ENCODE measurements around the gene NPNT.
"Not testable (repeated sequence)": the region's sequence is repeated elsewhere in the genome, so short reads cannot be mapped to it uniquely, and the experiment has no call there.

NPNT gene, protein sequence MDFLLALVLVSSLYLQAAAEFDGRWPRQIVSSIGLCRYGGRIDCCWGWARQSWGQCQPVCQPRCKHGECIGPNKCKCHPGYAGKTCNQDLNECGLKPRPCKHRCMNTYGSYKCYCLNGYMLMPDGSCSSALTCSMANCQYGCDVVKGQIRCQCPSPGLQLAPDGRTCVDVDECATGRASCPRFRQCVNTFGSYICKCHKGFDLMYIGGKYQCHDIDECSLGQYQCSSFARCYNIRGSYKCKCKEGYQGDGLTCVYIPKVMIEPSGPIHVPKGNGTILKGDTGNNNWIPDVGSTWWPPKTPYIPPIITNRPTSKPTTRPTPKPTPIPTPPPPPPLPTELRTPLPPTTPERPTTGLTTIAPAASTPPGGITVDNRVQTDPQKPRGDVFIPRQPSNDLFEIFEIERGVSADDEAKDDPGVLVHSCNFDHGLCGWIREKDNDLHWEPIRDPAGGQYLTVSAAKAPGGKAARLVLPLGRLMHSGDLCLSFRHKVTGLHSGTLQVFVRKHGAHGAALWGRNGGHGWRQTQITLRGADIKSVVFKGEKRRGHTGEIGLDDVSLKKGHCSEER

DNA sequence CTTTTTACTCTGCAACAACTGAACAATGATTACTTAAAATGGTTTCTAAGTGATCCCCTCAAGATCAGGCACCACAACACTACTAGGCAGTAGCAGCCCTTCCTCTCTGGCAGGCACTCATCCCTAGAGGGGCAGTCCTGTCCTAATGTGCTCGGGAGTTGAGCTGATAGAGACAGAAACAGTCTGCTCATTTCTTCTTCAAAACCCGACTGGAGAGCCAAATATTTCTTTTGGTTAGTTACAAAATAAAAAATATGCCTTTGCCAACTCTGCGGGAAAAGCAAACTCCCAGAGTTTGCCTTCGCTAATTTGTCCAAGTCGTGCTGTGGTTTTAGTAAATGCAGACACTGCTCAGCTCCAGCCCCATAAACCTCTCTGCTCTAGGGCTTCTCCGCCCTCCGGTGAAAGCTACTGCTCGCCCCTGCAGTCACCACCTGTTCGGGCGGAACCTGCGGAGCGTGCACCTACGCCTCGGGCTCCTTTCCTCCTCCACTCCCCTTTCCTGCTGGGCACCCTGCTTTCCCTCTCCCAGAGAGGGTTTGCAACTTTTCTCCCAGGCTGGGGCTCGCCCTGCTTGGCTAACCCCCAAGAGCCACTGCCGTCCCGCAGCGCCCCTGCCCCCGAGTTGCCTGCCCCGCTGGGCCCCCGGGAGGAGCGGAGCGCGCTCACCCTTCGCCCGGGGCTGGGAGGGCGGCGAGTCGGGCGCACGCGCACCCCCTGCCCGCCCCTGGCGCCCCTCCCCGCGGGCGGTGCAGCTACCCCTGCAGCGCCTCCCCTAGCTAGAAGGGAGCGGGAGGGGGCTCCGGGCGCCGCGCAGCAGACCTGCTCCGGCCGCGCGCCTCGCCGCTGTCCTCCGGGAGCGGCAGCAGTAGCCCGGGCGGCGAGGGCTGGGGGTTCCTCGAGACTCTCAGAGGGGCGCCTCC, at the start of gene NPNT:
Gene NPNT (plus strand): TSS at position 812 of the 923 bp plus-strand sequence. CDS start 182 bp downstream, outside the sequence.
- DNase-seq, result no peak

DNA sequence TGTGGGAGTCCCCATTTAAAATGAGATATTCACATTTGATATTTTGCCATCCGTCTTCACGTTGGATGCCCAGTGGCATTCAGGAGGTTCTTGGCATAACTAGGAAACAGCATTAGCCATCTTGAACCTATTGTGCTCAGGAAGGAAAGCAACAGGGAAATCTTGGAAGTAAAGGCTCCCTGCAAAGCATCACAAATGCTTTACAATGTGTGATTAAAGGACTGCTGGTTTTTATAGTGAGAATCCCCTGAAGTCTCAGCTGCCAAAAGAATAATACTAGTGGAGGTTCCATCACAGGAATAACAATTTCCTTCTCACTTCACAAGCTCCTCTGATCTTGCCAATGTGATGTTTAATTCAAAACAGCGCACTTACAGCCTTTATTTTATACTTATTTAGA, 49.7 kb upstream of the NPNT start:
- no peak for DNase-seq

DNA sequence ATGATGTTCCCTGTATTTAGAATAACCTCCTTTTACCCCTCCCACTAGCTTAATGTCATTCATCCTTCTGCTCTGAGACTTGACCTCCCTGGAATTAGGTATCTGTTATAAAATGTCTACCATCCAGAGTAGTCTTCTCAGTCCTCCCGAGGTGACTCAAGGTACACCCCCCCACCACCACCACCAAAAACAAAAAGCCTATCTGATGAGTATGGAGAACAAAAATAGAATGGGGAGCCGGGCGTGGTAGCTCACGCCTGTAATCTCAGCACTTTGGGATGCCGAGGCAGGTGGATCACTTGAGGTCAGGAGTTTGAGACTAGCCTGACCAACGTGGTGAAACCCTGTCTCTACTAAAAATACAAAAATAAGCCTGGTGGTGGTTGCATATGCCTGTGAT, 46.9 kb upstream of the NPNT start:
- not testable (repeated sequence) for DNase-seq

DNA sequence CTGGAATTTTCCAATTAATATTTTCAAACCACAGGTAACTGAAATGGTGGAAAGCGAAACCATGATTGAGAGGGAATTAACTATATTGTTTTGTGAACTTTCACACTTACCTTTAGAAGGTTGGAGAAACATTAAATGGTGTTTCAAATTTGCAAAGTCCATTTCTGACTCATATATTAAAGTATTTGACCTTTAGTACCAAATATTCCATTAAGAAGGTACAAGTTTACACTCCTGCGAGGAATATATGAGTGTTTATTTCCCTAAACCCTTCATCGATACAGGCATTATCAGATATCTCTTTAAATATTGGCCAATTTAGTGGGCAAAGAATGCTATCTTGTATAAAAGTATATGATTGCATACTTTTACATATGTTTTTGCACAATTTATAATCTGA, 44.1 kb upstream of the NPNT start:
- no peak for DNase-seq

DNA sequence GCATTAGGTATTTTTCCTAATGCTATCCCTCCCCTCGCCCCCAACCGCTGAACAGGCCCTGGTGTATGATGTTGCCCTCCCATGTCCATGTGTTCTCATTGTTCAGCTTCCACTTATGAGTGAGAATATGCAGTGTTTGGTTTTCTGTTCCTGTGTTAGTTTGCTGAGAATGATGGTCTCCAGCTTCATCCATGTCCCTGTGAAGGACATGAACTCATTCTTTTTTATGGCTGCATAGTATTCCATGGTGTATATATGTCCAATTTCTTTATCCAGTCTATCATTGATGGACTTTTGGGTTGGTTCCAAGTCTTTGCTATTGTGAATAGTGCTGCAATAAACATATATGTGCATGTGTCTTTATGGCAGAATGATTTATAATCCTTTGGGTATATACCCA, 43.0 kb upstream of the NPNT start:
- DNase-seq, result not testable (repeated sequence)

DNA sequence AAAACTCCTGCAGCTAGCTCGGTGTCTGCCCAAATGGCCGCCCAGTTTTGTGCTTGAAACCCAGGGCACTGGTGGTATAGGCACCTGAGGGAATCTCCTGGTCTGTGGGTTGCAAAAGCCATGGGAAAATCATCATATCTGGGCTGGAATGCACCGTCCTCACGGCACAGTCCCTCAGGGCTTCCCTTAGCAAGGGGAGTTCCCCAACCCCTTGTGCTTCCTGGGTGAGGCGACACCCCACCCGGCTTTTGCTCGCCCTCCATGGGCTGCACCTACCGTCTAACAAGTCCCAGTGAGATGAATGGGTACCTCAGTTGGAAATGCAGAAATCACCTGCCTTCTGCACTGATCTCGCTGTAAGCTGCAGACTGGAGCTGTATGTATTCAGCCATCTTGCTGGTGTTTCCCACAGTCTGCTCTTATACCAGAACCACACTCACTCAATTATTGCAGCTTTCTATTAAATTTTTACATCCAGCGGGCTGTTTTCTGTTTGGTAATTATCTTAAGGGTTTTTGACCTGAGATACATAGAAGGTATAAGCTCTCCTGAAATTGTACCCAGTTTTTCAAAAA, 36.7 kb upstream of the NPNT start:
- DNase-seq, result no peak

DNA sequence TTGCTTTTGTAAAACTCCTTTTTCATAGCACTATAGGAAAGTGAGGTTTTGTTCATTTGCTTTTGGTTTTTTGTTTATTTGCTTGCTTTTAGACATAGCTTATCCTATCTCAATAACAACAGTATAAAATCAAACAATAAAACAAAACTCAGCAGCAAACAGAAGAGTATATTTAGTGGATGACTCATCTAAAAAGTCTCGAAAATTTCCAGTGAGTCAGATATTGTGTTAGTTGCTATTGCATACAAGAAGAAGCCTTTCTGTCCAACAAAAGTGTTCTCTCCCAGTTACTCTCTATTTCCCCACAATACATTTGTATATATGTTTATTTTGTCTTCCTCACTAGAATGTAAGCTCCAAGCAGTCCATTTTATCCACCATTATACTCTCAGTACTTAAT, 36.0 kb upstream of the NPNT start:
- DNase-seq, result no peak

DNA sequence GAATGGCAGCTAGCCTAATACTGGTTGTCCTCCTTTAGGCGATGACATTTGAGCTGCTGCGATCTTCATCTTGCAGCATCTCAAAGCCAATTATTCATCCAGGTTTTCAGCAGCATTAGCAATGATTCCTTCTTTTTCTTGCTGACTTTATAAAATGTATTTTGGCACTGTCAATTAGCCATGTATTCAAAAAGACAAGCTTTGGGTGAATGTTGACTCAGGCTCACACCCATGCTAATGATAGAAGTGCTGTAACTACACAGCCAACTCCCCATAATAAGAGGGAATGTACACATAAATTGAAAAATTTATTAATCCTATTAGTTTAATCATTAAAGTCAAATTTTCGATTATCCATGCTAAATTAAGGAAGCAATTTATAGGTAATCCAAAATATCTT, 24.3 kb upstream of the NPNT start:
- no peak for DNase-seq

DNA sequence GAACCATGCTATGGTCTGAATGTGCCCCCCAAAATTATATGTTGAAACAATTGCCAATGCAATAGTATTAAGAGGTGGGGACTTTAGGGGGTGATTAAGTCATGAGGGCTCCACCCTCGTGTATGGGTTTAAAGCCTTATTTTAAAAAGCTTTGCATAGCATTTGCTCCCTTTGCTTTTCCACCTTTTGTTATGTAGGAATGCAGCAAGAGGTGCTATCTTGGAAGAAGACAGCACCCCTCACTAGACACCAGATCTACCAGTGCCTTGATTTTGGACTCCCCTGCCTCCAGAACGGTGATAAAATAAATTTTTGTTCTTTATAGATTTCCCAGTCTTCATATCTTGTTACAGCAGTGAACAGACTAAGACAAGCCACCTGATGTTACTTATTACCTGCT, 23.3 kb upstream of the NPNT start:
- DNase-seq, result no peak

DNA sequence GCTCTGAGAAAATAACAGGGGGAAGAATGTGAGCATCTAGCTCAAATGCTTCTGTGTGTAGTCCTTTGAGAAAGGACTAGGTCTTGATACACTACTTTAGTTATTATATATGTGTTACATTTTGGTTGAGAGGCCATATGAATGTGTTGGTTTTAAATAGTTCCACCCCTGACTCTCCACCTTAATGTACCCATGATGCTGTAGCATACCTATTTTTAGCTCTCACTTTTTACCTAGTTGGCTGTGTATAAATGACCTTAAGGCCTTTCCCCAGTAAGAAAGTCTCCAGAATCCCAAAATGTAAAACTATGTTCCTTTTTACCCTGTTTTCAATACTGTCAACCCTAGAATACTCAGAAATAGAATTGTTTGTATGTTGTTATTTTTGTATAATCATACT, 20.0 kb upstream of the NPNT start:
- no peak for DNase-seq

DNA sequence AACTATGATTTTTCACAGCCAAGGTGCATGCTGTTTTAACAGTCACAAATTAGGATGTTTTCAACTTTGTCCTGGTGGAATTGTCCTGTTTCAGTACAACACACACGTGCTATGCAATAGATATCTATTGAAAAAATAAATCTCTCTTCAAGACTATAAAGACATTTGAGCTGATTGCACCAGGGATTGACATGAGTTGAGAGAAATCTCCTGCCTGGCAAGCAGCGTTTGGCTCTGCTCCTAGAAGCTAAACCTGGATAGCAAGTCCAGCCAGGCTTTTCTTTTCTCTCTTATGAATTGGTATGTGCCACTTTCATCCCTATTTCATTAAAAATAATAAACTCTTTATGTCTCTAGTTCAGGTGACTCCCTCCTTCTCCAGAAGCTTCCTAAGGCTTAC, 16.6 kb upstream of the NPNT start:
- DNase-seq, result no peak

DNA sequence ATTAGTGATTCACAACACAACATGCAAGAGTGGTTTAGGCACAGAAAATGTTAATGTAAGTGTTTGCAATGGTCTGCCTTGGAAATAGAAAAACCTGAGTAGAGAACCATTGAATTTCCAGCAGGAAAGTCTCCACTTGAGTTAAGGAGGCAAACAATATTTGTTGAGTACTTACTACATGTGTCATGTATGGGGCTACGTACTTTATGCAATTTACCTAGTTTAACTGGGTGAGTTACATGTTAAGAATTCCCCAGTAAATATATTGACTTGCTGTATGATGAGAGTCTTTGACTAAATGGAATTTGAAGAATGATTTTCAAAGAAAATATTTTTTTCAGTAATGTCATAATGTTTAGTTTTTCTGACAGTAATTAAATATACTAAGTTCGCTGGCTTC, 7.8 kb upstream of the NPNT start:
- DNase-seq, result no peak

DNA sequence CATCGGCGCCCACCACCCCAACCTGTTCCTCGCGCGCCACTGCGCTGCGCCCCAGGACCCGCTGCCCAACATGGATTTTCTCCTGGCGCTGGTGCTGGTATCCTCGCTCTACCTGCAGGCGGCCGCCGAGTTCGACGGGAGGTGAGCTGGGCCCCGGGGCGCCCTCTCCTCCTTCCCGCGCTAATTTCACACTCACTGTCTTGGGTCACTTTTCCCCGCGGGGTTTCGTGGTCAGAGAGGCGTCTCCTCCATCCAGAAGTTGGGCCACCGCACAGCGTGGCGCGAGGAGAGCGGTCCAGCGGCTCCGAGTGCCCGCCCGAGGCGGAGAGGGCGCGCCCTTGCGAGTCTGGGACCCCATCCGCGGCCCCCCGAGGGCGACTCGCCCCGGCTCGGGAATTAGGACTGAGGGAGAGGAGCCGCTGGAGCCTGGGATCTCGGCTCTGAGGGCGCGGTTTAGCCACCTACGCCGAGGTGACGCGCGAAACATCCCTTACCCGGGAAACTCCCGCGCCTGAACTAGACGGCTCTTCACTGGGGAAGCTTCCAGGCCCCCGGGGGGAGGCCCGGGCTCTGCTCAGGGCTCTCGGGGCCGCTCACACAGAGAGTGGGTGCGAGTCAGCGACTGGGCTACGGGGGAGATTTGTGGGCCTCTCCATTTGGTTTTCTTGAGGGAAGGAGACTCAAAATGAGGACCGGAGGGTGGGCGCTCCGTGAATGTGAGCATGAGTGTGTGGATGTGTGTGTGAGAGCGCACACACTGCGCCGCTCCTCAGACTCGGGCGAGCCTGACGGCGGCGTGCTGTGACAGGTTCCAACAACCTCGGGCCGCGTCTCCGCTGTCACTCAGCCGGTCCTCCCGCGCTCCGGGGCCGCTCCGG, 551 bp downstream of the NPNT start:
- no peak for DNase-seq

DNA sequence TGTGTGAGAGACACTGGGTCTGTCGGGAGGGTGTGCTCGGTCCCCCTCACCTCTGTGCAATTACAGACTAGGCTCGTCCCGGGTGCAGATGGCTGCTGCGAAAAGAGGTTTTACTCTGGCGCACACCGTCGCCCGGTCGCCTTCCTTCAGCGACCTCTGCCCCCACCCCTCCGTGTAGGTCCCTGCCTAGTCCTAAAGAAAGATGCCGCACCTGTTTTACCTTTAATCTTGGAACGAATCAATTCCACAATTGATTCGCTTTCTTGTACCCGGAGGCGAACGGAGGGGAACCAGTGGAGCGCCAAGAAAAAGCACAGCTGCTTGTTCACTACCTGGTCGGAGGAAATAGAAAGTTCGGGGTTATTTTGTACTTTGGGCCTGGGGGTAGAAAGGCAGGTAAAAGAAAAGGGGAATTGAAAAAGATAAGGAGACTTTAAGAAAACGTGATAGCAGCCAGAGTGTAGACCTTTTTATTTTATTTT, 1.2 kb downstream of the NPNT start:
- no peak for DNase-seq

DNA sequence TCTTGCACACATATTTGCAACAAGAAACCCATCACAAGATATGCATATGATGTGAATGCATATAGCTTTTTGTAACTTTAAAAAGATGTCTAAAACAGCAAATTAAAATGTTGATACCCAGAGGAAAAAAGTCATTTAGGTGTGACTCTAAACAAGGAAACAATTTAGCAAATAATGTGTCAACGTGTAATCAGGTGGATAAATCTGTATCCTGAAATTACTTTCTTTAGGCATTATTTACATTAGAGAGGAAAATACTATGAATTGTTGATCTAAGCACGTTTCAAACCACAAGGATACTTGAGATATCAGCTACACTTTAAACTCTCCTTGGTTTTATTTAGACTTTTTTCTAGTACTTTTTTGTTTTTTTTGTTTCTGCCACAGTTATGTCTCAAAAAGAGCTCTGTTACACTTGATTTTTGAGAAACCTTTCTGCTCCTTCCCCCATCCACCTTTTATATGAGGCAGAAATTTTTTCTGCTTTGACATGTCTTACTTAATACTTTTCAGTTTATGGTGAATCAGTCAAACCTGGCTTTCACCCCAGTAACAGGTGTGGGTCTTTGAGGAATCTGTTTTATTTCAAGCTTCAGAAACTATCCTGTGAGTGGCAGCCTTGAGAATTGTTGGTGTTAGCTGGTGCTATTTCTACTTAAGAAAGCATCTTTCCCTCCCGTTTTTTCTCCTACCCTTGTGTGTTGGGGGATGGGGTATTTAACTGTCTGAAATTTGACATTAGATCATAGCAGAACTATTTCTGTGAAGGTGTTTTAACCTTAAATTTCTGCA, 1.9 kb downstream of the NPNT start:
- no peak for DNase-seq

DNA sequence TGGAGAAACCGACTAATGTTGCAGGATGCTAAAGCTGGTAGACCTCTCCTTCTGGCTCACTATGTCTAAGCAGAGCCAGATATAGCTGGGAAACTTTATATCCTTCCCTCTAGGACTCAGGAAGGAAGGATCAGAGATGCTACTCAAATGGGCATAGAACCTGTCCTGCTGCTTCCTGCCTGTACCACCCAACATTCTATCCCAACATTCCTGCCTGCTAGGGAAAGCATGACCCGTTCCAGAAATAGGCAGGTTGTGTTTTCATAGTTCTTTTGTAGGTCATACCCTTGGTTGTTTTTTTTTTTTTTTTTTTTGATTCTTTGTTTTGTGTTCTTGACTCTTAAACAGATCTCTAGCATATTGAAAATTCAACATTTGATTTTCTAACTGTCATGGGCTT, 5.3 kb downstream of the NPNT start:
- DNase-seq, result no peak

DNA sequence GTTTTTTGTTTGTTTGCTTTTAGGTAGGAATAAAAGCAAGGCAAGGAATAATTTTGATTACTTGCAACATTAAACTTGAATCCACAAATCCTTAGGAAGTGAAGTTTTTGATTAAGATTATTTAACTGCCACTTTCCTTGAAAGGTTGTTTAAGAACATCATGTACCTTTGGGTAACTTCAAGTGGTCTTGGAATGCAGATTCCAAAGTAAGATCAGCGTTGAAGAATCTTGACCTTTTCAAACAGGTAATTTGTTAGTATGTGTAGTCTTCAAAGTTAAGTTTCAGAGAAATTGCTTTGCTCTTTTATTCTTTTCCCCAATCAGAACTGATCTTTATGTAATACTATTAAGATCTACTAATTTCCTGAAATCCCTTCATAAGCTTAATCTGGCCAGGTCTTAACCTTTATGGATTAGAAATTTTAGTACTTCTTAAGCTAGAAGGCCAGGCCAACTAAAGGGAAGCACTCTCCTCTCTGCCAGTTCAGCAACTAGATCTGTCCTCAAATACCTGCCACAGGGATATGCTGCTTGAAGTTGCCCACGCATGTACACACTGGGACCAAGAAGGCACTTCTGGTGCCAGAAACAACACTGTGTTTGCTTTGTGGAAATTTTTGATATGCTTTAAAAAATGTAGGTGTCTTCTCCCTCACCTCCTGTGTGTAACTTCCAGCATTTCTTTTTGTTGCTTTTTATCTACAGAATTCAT, 7.4 kb downstream of the NPNT start:
- DNase-seq, result no peak

DNA sequence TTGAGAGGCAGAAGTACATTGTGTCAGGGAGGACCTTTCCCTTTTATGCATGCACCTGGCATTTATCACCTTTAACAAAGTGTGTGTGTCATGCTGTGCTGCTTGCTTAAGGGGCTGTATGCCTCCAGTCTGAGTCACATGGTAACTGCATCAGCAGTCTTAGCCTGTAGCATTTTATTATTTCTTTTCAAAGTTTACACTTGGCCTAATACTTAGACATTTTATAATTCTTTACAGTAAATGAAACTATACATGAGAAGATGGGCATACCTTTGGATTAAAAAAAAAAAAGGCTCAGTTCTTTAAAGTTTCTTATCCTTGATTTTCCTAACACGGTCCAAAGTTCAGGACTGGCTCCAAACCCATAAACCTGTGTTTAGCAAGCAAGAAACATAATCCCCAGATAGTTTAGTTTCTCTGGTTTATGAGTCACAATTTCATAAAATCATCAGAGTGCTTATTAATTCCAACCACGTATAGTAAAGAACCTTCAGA, 14.6 kb downstream of the NPNT start:
- DNase-seq, result no peak

DNA sequence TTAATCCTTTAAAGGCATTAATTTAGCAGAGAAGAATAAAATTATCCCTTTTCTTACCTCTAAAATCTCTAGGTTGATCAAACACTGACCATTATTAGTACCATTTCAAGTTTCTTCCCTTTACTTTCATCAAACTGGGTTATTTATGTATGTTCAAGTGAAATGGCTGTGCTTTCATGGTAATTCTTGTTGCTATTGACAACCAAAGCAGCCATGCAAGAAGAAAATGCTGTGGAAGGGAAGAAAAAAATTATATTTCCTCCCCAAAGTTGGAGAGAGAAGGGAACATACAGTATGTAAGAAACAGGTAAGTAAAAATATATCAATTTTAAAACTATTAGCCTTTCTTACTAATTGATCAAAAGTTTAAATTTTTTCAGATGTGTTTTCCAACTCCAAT, 16.2 kb downstream of the NPNT start:
- DNase-seq, result no peak

DNA sequence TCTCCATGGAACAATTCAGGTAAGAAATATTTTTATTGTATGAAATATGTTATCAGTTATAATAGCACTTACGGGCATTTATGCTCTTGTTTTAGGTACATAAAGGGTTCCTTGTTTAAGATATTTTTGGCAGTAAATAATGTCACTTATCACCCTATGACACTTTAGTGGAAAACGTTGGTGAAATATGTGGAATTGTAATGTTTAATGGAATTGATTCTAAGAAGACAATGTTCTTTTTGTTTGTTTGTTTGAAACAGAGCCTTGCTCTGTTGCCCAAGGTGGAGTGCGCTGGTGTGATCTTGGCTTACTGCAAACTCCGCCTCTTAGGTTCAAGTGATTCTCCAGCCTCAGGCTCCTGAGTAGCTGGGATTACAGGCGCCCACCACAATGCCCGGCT, 17.4 kb downstream of the NPNT start:
- no peak for DNase-seq

Data from activated CD4-positive, alpha-beta T cell treated with anti-CD3 and anti-CD28 coated beads for 4 hours (primary cell).